ENCODE data around the gene PFDN5.

DNA sequence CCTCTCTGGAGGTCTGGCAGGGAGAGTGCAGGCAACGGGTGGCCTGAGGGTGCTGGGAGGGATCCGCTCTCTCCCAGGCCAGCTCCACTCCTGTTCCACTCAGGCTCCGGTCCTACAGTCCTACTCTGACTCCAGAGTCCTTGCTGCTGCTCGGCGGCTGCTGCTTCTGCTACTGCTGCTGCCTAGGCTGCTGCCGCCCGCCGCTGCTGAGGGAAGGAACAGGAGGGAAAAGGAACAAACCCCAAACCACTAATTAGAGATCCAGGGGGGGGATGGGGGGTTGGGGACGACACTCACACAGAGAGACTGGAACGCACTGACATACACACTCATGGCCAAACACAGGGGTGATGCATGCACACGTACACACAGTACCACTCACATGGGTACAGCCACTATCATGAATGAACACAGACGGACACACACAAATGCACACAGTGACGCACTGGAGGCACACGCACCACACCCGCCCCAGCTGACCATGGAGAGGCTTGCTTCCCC, 40.9 kb downstream of the PFDN5 start, which contains the start of gene SP7:
- TF ChIP-seq, protein P1, sequence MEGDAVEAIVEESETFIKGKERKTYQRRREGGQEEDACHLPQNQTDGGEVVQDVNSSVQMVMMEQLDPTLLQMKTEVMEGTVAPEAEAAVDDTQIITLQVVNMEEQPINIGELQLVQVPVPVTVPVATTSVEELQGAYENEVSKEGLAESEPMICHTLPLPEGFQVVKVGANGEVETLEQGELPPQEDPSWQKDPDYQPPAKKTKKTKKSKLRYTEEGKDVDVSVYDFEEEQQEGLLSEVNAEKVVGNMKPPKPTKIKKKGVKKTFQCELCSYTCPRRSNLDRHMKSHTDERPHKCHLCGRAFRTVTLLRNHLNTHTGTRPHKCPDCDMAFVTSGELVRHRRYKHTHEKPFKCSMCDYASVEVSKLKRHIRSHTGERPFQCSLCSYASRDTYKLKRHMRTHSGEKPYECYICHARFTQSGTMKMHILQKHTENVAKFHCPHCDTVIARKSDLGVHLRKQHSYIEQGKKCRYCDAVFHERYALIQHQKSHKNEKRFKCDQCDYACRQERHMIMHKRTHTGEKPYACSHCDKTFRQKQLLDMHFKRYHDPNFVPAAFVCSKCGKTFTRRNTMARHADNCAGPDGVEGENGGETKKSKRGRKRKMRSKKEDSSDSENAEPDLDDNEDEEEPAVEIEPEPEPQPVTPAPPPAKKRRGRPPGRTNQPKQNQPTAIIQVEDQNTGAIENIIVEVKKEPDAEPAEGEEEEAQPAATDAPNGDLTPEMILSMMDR (conservative IDR thresholded peaks at IDR 0.05; ENCODE audit: low read depth, low read length): no peak
- no peak for TF ChIP-seq EZH2 (IDR thresholded peaks at IDR 0.05; ENCODE audit: low read length, unreplicated experiment)

All from PC-3 (cell line).